Hepatocyte (in vitro differentiated cells): ENCODE measurements around the gene ANKRD40.

Source experiments
- CTCF ChIP-seq: fragments of 200-600 bp; sonication (generic); IDR thresholded peaks from 2 replicates; pipeline ENCODE4 v1.5.1; 2016; ENCODE audit warnings: antibody characterized with exemption, mild to moderate bottlenecking; ENCODE audit not compliant: poor library complexity
- EZH2 ChIP-seq: fragments of 200-600 bp; sonication (generic); IDR thresholded peaks from 2 replicates; pipeline ENCODE4 v1.6.1; 2016; ENCODE audit warnings: antibody characterized with exemption, mild to moderate bottlenecking, borderline replicate concordance
- EZH2phosphoT487 ChIP-seq: fragments of 200-600 bp; sonication (generic); IDR thresholded peaks from one replicate; pipeline ENCODE4 v1.6.1; 2018; ENCODE audit warnings: antibody characterized with exemption, mild to moderate bottlenecking, low read depth, moderate library complexity; ENCODE audit not compliant: unreplicated experiment, severe bottlenecking

GRCh38 chr17:50659179-50659578, 48.5 kb downstream of the ANKRD40 start:
- no peak for TF ChIP-seq CTCF
- no peak for TF ChIP-seq EZH2
- no peak for TF ChIP-seq EZH2phosphoT487
